Kidney glomerular epithelial cell (primary cell): ENCODE measurements around the gene DUSP6.

ENCODE experiments used
- DNase-seq: peaks from one replicate; lab custom pipeline; 2025; lab: John Stamatoyannopoulos, UW

Gene DUSP6

GRCh38 chr12:89373763-89374572 is 21.7 kb upstream of the DUSP6 start:
- peak; percentile 76 for DNase-seq

- no peak for DNase-seq
Observed at GRCh38 chr12:89372584-89373370, 20.5 kb upstream of the DUSP6 start.

GRCh38 chr12:89370850-89371249 is 18.5 kb upstream of the DUSP6 start:
- peak; percentile 98 for DNase-seq

- DNase-seq = no peak
Observed at GRCh38 chr12:89370421-89370831, 18.1 kb upstream of the DUSP6 start.

GRCh38 chr12:89369166-89369565 is 16.9 kb upstream of the DUSP6 start:
- DNase-seq = no peak

- no peak for DNase-seq
Observed at GRCh38 chr12:89368391-89368790, 16.1 kb upstream of the DUSP6 start.

GRCh38 chr12:89366676-89367364 is 14.5 kb upstream of the DUSP6 start:
- no peak for DNase-seq

- no peak for DNase-seq
Observed at GRCh38 chr12:89364631-89365030, 12.3 kb upstream of the DUSP6 start.

GRCh38 chr12:89364058-89364457 is 11.8 kb upstream of the DUSP6 start:
- no peak for DNase-seq

- no peak for DNase-seq
Observed at GRCh38 chr12:89363582-89363981, 11.3 kb upstream of the DUSP6 start.

GRCh38 chr12:89363084-89363483 is 10.8 kb upstream of the DUSP6 start:
- DNase-seq = no peak

- no peak for DNase-seq
Observed at GRCh38 chr12:89359615-89360014, 7.3 kb upstream of the DUSP6 start.

GRCh38 chr12:89358805-89359204 is 6.5 kb upstream of the DUSP6 start:
- no peak for DNase-seq

- peak; percentile 87 for DNase-seq
Observed at GRCh38 chr12:89357297-89357730, 5.0 kb upstream of the DUSP6 start.

- no peak for DNase-seq
Observed at GRCh38 chr12:89356069-89356665, 3.9 kb upstream of the DUSP6 start.

GRCh38 chr12:89355243-89356068 is 3.2 kb upstream of the DUSP6 start:
- DNase-seq = peak; percentile 60

- peak; percentile 24 for DNase-seq
Observed at GRCh38 chr12:89354612-89355067, 2.3 kb upstream of the DUSP6 start.

- peak; percentile 68 for DNase-seq
Observed at GRCh38 chr12:89353823-89354611, 1.7 kb upstream of the DUSP6 start.

GRCh38 chr12:89353188-89353822 is 1.0 kb upstream of the DUSP6 start:
- DNase-seq = peak; percentile 86

- no peak for DNase-seq
Observed at GRCh38 chr12:89352242-89352491, 134 bp downstream of the DUSP6 start.
